GM12865 (cell line): Measurements from ENCODE around the gene CCHCR1.

Experiments
- DNase-seq: peaks from one replicate; pipeline ENCODE4 v3.0.0; 2010; ENCODE audit warnings: low read depth
- H3K4me3 ChIP-seq: 2 replicates; pipeline ENCODE4 v1.5.1; 2011; ENCODE audit warnings: mild to moderate bottlenecking, low read depth, low read length, control low read depth
- TF ChIP-seq, protein P1 (sequence below): IDR thresholded peaks from 2 replicates; pipeline ENCODE4 v1.5.1; 2011; ENCODE audit warnings: low read length, control low read depth, low read depth, inconsistent platforms; ENCODE audit not compliant: insufficient read depth; ENCODE audit errors: missing control alignments

CCHCR1 gene

DNA sequence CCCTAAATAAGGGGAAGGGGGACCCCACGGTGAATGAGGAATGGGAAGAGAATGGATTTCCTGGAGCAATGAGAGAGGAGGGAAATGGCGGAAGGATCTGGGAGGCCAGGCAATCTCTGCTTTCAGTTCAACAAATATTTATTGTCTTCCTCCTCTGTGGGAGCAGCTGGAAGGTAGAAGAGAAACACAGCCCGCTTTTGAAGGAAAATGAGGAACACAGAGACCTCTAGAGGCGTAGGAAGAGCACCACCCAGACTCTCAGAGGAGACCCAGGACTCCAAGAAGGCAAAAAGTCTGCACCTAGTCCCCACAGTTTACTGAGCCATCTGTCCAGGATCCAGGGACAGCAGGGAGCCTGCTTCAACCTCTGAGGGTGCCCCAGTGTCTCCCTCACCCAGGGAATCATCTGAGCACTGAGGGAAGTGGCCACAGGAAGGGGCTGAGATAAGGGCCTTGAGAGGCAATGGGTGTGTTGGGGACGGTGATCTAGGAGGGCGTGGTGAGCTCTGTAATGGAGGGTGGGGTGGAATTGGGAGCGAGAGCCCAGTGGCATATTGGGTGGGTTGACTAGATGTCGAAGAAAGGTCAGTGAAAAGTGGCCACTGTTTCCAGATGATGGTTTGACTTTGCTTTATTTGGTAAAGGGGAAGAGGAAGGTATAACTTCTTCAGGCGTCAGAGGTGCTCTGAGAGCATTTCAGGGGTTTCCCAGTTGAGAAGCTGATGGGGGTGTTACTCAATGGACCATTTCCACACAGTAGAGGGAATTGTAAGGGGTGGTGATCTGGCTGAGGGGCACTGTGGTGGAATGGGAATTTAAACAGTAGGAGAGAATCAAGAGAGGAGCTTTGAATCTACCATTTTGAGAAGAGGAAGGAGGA, 42.4 kb downstream of the CCHCR1 start:
- TF ChIP-seq, protein P1, sequence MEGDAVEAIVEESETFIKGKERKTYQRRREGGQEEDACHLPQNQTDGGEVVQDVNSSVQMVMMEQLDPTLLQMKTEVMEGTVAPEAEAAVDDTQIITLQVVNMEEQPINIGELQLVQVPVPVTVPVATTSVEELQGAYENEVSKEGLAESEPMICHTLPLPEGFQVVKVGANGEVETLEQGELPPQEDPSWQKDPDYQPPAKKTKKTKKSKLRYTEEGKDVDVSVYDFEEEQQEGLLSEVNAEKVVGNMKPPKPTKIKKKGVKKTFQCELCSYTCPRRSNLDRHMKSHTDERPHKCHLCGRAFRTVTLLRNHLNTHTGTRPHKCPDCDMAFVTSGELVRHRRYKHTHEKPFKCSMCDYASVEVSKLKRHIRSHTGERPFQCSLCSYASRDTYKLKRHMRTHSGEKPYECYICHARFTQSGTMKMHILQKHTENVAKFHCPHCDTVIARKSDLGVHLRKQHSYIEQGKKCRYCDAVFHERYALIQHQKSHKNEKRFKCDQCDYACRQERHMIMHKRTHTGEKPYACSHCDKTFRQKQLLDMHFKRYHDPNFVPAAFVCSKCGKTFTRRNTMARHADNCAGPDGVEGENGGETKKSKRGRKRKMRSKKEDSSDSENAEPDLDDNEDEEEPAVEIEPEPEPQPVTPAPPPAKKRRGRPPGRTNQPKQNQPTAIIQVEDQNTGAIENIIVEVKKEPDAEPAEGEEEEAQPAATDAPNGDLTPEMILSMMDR, result no peak
- no peak for DNase-seq
- no peak overlapping the region for H3K4me3 ChIP-seq

DNA sequence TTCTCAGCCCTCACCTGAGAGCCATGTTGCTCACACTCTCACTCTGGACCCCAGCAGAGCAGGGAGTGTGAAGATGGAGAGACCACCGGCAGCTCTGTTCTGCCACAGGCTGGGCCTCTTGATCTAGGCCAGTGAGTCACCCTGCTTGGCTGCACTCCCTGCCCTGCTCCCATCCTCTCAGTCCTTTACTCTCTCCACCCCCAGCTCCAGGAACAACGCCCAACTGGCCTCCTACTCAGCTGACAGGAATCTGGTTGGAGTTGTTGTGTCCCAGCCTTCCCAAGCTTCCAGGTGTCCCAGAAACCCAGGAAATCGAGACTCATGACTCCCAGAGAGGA, 43.1 kb downstream of the CCHCR1 start, which contains the start of gene PSORS1C1:
Gene PSORS1C1, plus strand, starts transcription at position 260 of the 338 bp plus-strand sequence. CDS start 14,833 bp downstream, outside the sequence.
- DNase-seq, result no peak
- H3K4me3 ChIP-seq, result no peak within 1 kb of the TSS
- TF ChIP-seq, protein P1, result no peak

DNA sequence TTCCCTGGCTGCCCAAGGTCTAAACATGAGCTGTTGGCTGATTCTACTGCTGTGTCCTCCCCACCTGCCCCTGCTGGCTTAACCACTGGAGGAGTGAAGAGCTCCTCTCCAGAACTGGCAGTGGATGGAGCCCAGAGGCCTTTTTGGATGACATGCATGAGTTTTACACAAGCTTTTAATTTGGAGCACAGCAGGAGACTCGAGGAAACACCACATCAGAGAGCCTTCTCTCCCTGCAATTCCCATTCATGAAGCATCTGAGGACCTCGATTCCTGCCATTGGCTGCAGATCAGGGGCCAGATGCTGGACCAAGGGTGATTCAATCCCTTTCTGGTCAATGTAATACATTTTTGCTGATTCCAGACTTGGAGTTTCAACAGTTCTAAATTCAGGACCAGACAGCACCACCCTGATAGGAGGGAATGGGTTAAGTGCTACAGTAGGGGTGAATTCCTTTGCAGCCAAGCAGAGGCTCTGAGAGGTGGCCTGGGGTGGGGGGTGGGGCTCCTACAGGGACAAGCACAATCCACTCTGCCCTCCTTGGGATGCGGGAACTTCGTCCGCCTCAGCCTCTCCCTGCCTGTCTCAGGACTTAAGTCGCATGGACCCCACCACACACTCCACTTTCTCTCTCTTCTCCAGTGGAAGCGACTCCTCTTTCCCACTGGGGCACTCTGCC, 43.6 kb downstream of the CCHCR1 start:
- H3K4me3 ChIP-seq, result no peak overlapping the region
- no peak for DNase-seq
- TF ChIP-seq, protein P1, result no peak

DNA sequence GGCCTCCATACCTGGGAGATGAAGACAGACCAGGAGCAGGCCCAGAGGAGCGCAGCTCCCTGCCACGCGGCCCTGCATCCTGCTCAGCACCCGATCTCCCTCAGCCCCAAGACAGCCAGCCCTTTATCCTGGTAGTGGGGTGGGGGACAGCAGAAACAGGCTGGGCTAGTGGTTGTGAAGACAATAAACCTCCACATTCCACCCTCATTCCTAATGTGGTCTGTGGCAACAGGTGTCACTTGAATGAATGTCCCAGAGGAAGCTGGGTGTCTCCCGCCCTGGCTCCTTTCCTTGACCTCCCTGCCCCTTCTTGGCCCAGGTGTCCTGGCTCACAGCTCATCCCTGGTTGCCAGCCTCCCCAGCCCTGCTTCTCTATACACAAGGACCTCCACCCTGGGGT, 45.1 kb downstream of the CCHCR1 start, which contains the start of gene C6orf15:
Gene C6orf15, minus strand, starts transcription at position 98 of the 400 bp plus-strand sequence. Its CDS starts 20 bp downstream, at position 78.
- H3K4me3 ChIP-seq, result no peak within 1 kb of the TSS
- DNase-seq, result no peak
- TF ChIP-seq, protein P1, result no peak

DNA sequence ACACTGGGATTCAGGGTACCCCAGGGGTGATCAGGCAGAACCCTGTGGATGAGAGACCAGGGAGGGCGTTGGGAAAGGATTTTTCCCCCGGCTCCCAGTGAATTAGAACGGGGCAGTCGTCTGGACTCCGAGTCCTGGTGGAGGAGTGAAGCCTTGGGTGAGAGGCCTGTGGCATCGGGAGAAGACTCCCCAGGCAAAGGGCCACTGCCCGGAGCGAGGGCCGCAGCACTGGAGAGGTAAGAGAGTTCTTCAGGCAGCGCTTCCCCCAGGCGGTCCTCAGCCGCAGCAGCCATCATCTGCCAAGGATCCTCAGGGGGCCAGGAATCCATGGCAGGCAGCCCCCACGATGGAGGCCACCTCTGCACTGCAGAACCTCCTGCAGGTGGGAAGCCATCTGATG, 45.9 kb downstream of the CCHCR1 start:
- no peak for DNase-seq
- TF ChIP-seq, protein P1, result no peak
- H3K4me3 ChIP-seq, result no peak overlapping the region

DNA sequence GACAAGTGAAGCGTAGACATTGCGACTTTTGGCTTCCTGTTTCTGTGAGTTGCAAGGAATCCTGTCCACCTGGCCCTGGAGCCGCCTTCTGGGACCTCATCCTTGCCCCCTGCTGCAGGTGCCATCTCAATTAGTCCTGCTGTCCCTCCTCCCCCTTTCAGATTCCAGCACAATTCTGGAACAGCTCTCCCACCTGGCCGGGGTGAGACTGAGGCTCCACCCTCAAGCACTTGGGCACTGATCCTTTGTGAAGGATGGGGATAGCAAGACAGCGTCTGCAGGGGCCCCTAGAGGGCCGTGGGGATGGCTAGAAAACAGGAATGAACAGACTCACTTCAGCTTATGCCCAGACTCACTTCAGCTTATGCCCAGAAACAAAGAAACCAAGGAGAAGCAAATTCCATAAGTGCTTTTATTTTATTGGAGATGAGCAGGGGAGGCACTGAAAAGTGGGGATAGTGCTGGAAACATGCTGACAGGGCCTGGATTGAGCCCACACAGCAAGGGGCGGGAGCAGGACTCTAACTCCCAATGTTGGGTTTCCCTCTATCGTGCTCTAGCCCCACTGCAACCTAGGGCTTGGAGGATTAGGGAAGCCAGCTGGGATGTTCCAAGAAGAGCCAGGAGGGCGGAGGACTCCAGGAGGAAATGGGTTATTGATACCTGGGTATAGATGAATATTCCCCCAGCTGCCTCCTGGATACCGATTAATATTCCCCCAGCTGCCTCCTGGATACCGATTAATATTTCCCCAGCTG, 46.6 kb downstream of the CCHCR1 start:
- H3K4me3 ChIP-seq, result no peak overlapping the region
- DNase-seq, result no peak
- TF ChIP-seq, protein P1, result no peak
